Mesendoderm (in vitro differentiated cells): ENCODE measurements around the gene ARPC5.

Experiments
- DNase-seq: peaks from one replicate; pipeline ENCODE4 v3.0.0; 2013
- H2AK5ac ChIP-seq: 2 replicates; pipeline ENCODE4 v1.6.1; 2013; ENCODE audit warnings: low read length, inconsistent platforms
- H2BK120ac ChIP-seq: 2 replicates; pipeline ENCODE4 v1.6.1; 2013; ENCODE audit warnings: low read depth, mild to moderate bottlenecking, low read length, moderate library complexity, mixed read lengths
- H2BK15ac ChIP-seq: replicated peaks from 2 replicates; pipeline ENCODE4 v1.6.1; 2013; ENCODE audit warnings: low read depth, mild to moderate bottlenecking, moderate library complexity
- H2BK5ac ChIP-seq: 2 replicates; pipeline ENCODE4 v1.6.1; 2013; ENCODE audit warnings: low read length, inconsistent platforms
- H3K18ac ChIP-seq: 2 replicates; pipeline ENCODE4 v1.6.1; 2013; ENCODE audit warnings: mild to moderate bottlenecking, low read length, mixed read lengths
- H3K23ac ChIP-seq: one replicate; pipeline ENCODE4 v1.6.1; 2013; ENCODE audit warnings: low read length
- H3K27ac ChIP-seq: 2 replicates; pipeline ENCODE4 v1.5.1; 2013; ENCODE audit warnings: low read depth, mild to moderate bottlenecking, inconsistent platforms, low read length, moderate library complexity
- H3K27me3 ChIP-seq: 2 replicates; pipeline ENCODE4 v1.6.1; 2013; ENCODE audit warnings: low read length, control low read depth, mild to moderate bottlenecking, inconsistent platforms; ENCODE audit not compliant: insufficient read depth, poor library complexity
- H3K36me3 ChIP-seq: 2 replicates; pipeline ENCODE4 v1.6.1; 2013; ENCODE audit warnings: low read length, inconsistent platforms; ENCODE audit not compliant: control insufficient read depth, insufficient read depth
- H3K4ac ChIP-seq: one replicate; pipeline ENCODE4 v1.6.1; 2013; ENCODE audit warnings: low read depth, mild to moderate bottlenecking, low read length, moderate library complexity
- H3K4me1 ChIP-seq: 2 replicates; pipeline ENCODE4 v1.6.1; 2013; ENCODE audit warnings: low read depth, low read length, inconsistent platforms; ENCODE audit not compliant: control insufficient read depth
- H3K4me2 ChIP-seq: 2 replicates; pipeline ENCODE4 v1.6.1; 2013; ENCODE audit warnings: low read length
- H3K4me3 ChIP-seq: 2 replicates; pipeline ENCODE4 v1.5.1; 2013; ENCODE audit warnings: mild to moderate bottlenecking, low read length
- H3K56ac ChIP-seq: one replicate; pipeline ENCODE4 v1.6.1; 2013; ENCODE audit warnings: low read length
- H3K79me1 ChIP-seq: 2 replicates; pipeline ENCODE4 v1.6.1; 2013; ENCODE audit warnings: low read length, inconsistent platforms
- H3K79me2 ChIP-seq: 2 replicates; pipeline ENCODE4 v1.6.1; 2013; ENCODE audit warnings: mild to moderate bottlenecking, low read length; ENCODE audit not compliant: control insufficient read depth, insufficient read depth
- H3K9ac ChIP-seq: 2 replicates; pipeline ENCODE4 v1.6.1; 2013; ENCODE audit warnings: low read length, inconsistent platforms
- H4K5ac ChIP-seq: one replicate; pipeline ENCODE4 v1.6.1; 2013; ENCODE audit warnings: low read length
- H4K8ac ChIP-seq: one replicate; pipeline ENCODE4 v1.6.1; 2013; ENCODE audit warnings: low read depth, mild to moderate bottlenecking, control low read depth, low read length, moderate library complexity
- WGBS: extraction: QIAGEN DNeasy Blood & Tissue Kit; methylation state at CpG from one replicate; pipeline ENCODE4 v1.1.7; 2013; ENCODE audit warnings: low lambda C conversion rate, missing lambda C conversion rate; ENCODE audit not compliant: insufficient coverage; ENCODE audit errors: extremely low coverage; 5-methylcytosine and 5-hydroxymethylcytosine counted together

ARPC5 gene

GRCh38 chr1:183635099-183635605, 431 bp downstream of the ARPC5 start:
- Histone ChIP-seq H4K5ac (no peak overlapping the region), H3K4me1 (no peaks in the 10 kb centered on the region), H3K79me2 (peaks cover 8% of the 10 kb centered on the region), H2BK15ac (no peak overlapping the region), H3K27ac (peak overlapping the region; percentile 88), H2BK5ac (no peak overlapping the region), H3K56ac (peak overlapping the region; percentile 98), H3K4me3 (peak overlapping the region; percentile 90), H3K27me3 (peaks cover 2% of the 10 kb centered on the region), H2AK5ac (no peak overlapping the region), H3K79me1 (peaks cover 4% of the 10 kb centered on the region), H3K4ac (peak overlapping the region; percentile 10), H3K4me2 (peak overlapping the region; percentile 53), H4K8ac (peak overlapping the region; percentile 43), H3K9ac (peak overlapping the region; percentile 92), H2BK120ac (no peak overlapping the region), H3K23ac (no peak overlapping the region), H3K36me3 (peaks cover 6% of the 10 kb centered on the region), H3K18ac (peak overlapping the region; percentile 65)
- WGBS = no CpG with 5 or more reads among the region's 42 CpGs
- DNase-seq = no peak

GRCh38 chr1:183634429-183635065, 1.0 kb downstream of the ARPC5 start:
- peak overlapping the region; percentile 90 for H3K4me3 ChIP-seq
- peaks cover 8% of the 10 kb centered on the region for H3K79me2 ChIP-seq
- no peak overlapping the region for H3K4ac ChIP-seq
- no peak overlapping the region for H4K5ac ChIP-seq
- no peak overlapping the region for H3K18ac ChIP-seq
- H4K8ac ChIP-seq = no peak overlapping the region
- H2BK15ac ChIP-seq = no peak overlapping the region
- H3K27ac ChIP-seq = no peak overlapping the region
- WGBS = no CpG with 5 or more reads among the region's 10 CpGs
- no peak for DNase-seq
- H3K36me3 ChIP-seq = peaks cover 6% of the 10 kb centered on the region
- H2AK5ac ChIP-seq = no peak overlapping the region
- peak overlapping the region; percentile 92 for H3K9ac ChIP-seq
- no peak overlapping the region for H3K23ac ChIP-seq
- no peaks in the 10 kb centered on the region for H3K4me1 ChIP-seq
- H3K79me1 ChIP-seq = peaks cover 4% of the 10 kb centered on the region
- H2BK120ac ChIP-seq = no peak overlapping the region
- peak overlapping the region; percentile 30 for H3K4me2 ChIP-seq
- H3K56ac ChIP-seq = peak overlapping the region; percentile 98
- no peak overlapping the region for H2BK5ac ChIP-seq
- H3K27me3 ChIP-seq = peaks cover 2% of the 10 kb centered on the region

- no peak overlapping the region for H3K23ac ChIP-seq
- no peak overlapping the region for H2BK15ac ChIP-seq
- H3K27me3 ChIP-seq = peaks cover 2% of the 10 kb centered on the region
- H3K79me1 ChIP-seq = peaks cover 4% of the 10 kb centered on the region
- no peak overlapping the region for H2BK120ac ChIP-seq
- H3K56ac ChIP-seq = no peak overlapping the region
- peak; percentile 75 for DNase-seq
- H3K4ac ChIP-seq = no peak overlapping the region
- peaks cover 6% of the 10 kb centered on the region for H3K36me3 ChIP-seq
- peaks cover 8% of the 10 kb centered on the region for H3K79me2 ChIP-seq
- no peak overlapping the region for H3K9ac ChIP-seq
- H4K8ac ChIP-seq = no peak overlapping the region
- H3K27ac ChIP-seq = no peak overlapping the region
- no peak overlapping the region for H2BK5ac ChIP-seq
- H3K18ac ChIP-seq = no peak overlapping the region
- H3K4me3 ChIP-seq = no peak overlapping the region
- WGBS = no CpG with 5 or more reads among the region's 1 CpG
- H4K5ac ChIP-seq = no peak overlapping the region
- peak overlapping the region; percentile 5 for H3K4me2 ChIP-seq
- H2AK5ac ChIP-seq = no peak overlapping the region
- no peaks in the 10 kb centered on the region for H3K4me1 ChIP-seq
Observed at GRCh38 chr1:183633676-183634343, 1.8 kb downstream of the ARPC5 start.

- H3K79me1 ChIP-seq = peaks cover 4% of the 10 kb centered on the region
- no peak overlapping the region for H2BK5ac ChIP-seq
- H3K27ac ChIP-seq = no peak overlapping the region
- no peak overlapping the region for H2BK120ac ChIP-seq
- no peaks in the 10 kb centered on the region for H3K4me1 ChIP-seq
- H4K8ac ChIP-seq = no peak overlapping the region
- H3K4me3 ChIP-seq = no peak overlapping the region
- peaks cover 6% of the 10 kb centered on the region for H3K36me3 ChIP-seq
- no CpG with 5 or more reads among the region's 1 CpG for whole genome bisulfite sequencing
- no peak overlapping the region for H2AK5ac ChIP-seq
- H3K4me2 ChIP-seq = no peak overlapping the region
- no peak overlapping the region for H3K4ac ChIP-seq
- H3K23ac ChIP-seq = no peak overlapping the region
- no peak overlapping the region for H4K5ac ChIP-seq
- peaks cover 2% of the 10 kb centered on the region for H3K27me3 ChIP-seq
- H3K56ac ChIP-seq = no peak overlapping the region
- DNase-seq = peak; percentile 51
- peaks cover 8% of the 10 kb centered on the region for H3K79me2 ChIP-seq
- H2BK15ac ChIP-seq = no peak overlapping the region
- no peak overlapping the region for H3K9ac ChIP-seq
- H3K18ac ChIP-seq = no peak overlapping the region
Observed at GRCh38 chr1:183632964-183633363, 2.6 kb downstream of the ARPC5 start.

GRCh38 chr1:183632114-183632513, 3.5 kb downstream of the ARPC5 start:
- no peak overlapping the region for H3K4me3 ChIP-seq
- H3K4me1 ChIP-seq = no peaks in the 10 kb centered on the region
- H3K27me3 ChIP-seq = peaks cover 2% of the 10 kb centered on the region
- no peak overlapping the region for H4K5ac ChIP-seq
- H3K27ac ChIP-seq = no peak overlapping the region
- DNase-seq = no peak
- WGBS = no CpG with 5 or more reads among the region's 2 CpGs
- H3K79me1 ChIP-seq = peaks cover 4% of the 10 kb centered on the region
- no peak overlapping the region for H2BK15ac ChIP-seq
- H2AK5ac ChIP-seq = no peak overlapping the region
- H4K8ac ChIP-seq = no peak overlapping the region
- H3K4ac ChIP-seq = no peak overlapping the region
- H3K36me3 ChIP-seq = peaks cover 6% of the 10 kb centered on the region
- no peak overlapping the region for H3K23ac ChIP-seq
- H3K79me2 ChIP-seq = peaks cover 8% of the 10 kb centered on the region
- no peak overlapping the region for H3K9ac ChIP-seq
- no peak overlapping the region for H2BK120ac ChIP-seq
- H3K18ac ChIP-seq = no peak overlapping the region
- H2BK5ac ChIP-seq = no peak overlapping the region
- H3K56ac ChIP-seq = no peak overlapping the region
- no peak overlapping the region for H3K4me2 ChIP-seq
